GM19324 (cell line): ENCODE results near the gene SYNGAP1.
"Not testable (repeated sequence)": the region's sequence is repeated elsewhere in the genome, so short reads cannot be mapped to it uniquely, and the experiment has no call there.

Source experiments
- ATAC-seq: cut with Tn5 transposase; IDR thresholded peaks from one replicate; pipeline ENCODE4 v1.9.1; 2021; ENCODE audit warnings: mild to moderate bottlenecking, moderate library complexity; ENCODE audit not compliant: unreplicated experiment, low FRiP score

The SYNGAP1 gene

GRCh38 chr6:33419580-33420490 lies at the start of gene SYNGAP1:
SYNGAP1 (plus strand) TSS chr6:33420065; CDS start chr6:33420265, 200 bp downstream.
- ATAC-seq = no peak

- ATAC-seq = not testable (repeated sequence)
Measured at GRCh38 chr6:33371901-33372300, 48.0 kb upstream of the SYNGAP1 start.

GRCh38 chr6:33372526-33373123 lies 47.2 kb upstream of the SYNGAP1 start:
- no peak for ATAC-seq

- no peak for ATAC-seq
Measured at GRCh38 chr6:33373960-33374910, 45.6 kb upstream of the SYNGAP1 start.

- ATAC-seq = no peak
Measured at GRCh38 chr6:33375143-33375671, 44.7 kb upstream of the SYNGAP1 start.

GRCh38 chr6:33377171-33377570 lies 42.7 kb upstream of the SYNGAP1 start:
- no peak for ATAC-seq

- ATAC-seq = not testable (repeated sequence)
Measured at GRCh38 chr6:33379184-33379583, 40.7 kb upstream of the SYNGAP1 start.

- no peak for ATAC-seq
Measured at GRCh38 chr6:33380272-33380981, 39.4 kb upstream of the SYNGAP1 start.

GRCh38 chr6:33383427-33384185 lies 36.3 kb upstream of the SYNGAP1 start:
- no peak for ATAC-seq

GRCh38 chr6:33384581-33385020 lies 35.3 kb upstream of the SYNGAP1 start:
- no peak for ATAC-seq

- no peak for ATAC-seq
Measured at GRCh38 chr6:33390173-33390572, 29.7 kb upstream of the SYNGAP1 start.

- peak; percentile 1 for ATAC-seq
Measured at GRCh38 chr6:33390767-33391277, 29.0 kb upstream of the SYNGAP1 start.

GRCh38 chr6:33391278-33391921 lies 28.5 kb upstream of the SYNGAP1 start, which contains the start of gene KIFC1:
KIFC1 (plus strand) TSS chr6:33391823; CDS start chr6:33391986, 163 bp downstream.
- ATAC-seq = peak; percentile 94

GRCh38 chr6:33391922-33392594 lies 27.8 kb upstream of the SYNGAP1 start:
- ATAC-seq = no peak

- no peak for ATAC-seq
Measured at GRCh38 chr6:33392595-33392948, 27.3 kb upstream of the SYNGAP1 start.

GRCh38 chr6:33392979-33393378 lies 26.9 kb upstream of the SYNGAP1 start:
- ATAC-seq = no peak

GRCh38 chr6:33397541-33397940 lies 22.3 kb upstream of the SYNGAP1 start:
- no peak for ATAC-seq

- not testable (repeated sequence) for ATAC-seq
Measured at GRCh38 chr6:33398601-33399000, 21.3 kb upstream of the SYNGAP1 start.
